HG02588 (cell line): ENCODE measurements around the gene C1orf159.
"Not testable (repeated sequence)": the region's sequence is repeated elsewhere in the genome, so short reads cannot be mapped to it uniquely, and the experiment has no call there.

Source experiments
- ATAC-seq: cut with Tn5 transposase; IDR thresholded peaks from one replicate; pipeline ENCODE4 v1.9.1; 2021; ENCODE audit warnings: mild to moderate bottlenecking, moderate library complexity; ENCODE audit not compliant: unreplicated experiment

The C1orf159 gene

DNA sequence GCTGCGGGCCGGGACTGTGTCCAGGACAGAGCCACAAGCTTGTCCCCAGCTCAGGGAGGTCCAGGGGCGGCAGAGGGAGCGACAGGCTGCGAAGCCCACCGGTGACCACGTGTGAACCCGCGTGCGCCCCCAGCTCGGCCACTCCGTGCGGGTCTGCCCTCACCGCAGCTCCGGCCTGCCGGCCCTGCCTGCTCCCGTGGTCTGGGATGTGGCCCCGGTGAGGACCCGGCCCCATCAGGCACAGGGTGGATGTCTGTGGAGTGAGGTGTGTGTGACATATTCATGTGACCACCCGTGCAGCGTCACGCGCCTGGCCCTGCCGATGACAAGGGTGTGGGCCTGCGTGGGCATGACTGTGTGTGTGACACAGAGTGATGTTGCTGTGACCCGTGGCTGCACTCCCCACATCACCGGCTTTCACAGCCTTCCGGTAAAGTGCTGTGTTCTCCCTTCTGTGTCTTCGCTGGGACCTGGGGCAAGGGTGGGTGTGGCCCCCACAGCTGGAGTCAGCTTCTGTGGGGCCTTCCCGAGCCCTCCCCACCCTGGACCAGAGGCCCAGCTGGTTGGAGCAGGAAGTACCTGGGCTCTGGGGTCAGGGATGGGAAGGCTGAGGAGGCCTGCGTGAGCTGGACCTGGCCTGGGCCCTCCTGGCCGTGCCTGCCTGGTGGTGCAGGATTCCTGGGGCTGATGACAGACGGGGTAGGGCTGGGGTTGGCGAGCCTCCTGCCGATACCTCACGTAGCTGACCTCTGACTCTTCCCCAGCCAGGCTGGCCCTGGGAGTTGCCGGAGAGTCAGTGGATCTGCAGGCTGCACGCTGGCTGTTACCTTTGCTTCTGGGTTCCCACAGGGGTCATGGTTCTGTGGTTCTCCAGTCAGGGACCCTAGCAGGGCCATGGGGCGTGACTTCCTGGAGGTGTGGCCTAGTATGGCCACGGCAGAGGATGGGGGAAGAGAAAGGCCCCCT lies 45.9 kb downstream of the C1orf159 start:
- ATAC-seq = no peak

DNA sequence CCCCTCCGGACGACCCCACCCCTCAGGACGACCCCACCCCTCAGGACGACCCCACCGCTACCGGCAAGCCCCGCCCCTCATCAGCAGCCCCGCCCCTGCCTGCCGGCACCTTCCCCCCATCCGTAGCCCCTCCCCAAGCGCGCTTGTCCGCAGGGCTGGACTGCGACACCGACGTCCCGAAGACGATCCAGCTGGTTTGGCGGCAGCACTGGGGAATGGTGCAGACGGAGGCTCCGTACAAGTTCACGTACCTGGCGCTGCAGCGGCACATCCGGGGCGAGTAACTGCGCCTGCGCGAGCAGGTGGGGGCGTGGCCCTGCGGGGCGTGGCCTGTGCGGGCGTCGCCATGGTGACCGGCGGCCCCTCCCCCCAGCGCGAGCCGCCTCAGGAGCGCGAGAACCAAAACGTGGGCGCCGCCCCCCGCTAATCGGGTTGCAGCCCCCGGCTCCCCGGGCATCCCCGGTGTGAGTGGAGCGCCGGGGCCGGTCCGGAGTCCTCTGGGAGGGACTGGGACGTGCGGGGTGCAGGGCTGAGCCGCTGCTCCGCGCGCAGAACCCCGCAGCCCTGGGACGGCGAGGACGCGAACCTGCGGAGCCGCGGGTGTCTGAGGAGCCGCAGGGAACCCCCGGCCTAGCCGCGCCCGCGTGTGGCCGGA lies 46.7 kb downstream of the C1orf159 start:
- peak; percentile 40 for ATAC-seq

DNA sequence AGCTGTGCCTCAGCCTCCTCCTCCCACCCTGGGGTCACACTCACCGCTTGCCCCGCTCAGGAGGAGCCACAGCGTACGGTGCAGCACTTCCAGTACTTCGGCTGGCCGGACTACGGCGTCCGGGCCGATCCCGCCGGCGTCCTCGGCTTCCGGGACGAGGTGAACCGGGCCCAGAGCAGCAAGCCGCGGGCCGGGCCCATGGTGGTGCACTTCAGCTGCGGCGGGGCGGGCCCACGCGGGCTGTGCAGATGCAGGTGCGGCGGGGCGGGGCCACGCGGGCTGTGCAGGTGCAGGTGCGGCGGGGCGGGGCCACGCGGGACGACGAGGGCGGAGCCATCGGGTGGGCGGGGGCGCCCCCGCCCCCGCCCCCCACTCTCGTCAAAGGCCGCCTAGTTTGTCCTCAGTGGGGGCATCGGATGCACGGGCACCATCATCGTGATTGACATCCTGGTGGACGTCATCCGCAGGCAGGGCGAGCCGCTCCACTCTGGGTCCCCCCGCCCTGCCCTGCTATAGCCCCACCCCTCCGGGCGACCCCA lies 47.3 kb downstream of the C1orf159 start:
- no peak for ATAC-seq

DNA sequence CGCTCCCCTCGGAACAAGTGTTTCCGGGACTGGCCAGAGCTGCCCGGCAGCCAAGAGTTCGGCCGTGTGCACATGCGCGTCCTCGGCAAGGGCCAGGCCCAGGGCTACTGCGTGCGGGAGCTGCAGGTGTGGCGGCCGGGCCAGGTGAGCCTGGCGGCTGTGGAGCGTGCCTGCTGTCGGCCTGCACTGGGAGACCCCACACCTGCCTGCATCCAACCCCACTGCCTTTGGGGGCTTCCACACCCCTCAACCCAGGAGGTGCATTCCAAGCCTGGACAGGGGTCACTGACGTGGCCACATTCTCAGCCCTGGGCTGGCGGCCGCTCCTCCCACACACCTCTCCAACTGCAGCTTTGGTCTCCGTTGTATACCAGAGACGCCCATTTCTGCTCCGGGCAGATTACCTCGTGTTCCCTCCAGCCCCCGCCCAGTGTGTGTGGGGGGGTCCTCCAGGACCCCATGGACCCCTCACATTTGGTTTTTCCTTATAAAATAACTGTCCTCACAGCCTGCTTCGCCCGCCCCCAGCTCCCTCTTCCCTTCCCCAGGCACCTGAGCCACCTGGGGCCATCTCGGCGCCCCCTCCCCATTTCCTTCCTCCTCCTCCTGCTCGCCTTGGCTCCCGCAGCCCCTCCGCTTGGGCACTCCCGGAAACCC lies 47.9 kb downstream of the C1orf159 start:
- no peak for ATAC-seq

DNA sequence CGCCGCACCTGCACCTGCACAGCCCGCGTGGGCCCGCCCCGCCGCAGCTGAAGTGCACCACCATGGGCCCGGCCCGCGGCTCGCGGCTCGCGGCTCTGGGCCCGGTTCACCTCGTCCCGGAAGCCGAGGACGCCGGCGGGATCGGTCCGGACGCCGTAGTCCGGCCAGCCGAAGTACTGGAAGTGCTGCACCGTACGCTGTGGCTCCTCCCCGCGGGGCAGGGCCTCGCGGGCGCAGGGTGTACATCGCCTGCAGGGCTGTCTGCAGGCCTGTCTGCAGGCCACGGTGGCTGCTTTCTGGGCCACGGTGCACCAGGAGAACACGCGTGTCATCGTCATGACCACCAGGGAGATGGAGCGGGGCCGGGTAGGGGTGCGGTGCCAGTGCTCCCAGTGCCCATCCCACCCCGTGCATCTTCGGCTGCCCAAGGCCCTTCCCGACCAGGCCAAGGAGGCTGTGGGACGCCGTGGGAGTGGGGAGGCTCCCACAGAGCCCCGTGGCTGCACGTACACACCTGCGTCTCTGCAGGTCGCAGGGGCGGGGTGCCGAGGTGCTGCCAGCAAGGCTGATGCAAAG lies 48.5 kb downstream of the C1orf159 start:
- no peak for ATAC-seq

DNA sequence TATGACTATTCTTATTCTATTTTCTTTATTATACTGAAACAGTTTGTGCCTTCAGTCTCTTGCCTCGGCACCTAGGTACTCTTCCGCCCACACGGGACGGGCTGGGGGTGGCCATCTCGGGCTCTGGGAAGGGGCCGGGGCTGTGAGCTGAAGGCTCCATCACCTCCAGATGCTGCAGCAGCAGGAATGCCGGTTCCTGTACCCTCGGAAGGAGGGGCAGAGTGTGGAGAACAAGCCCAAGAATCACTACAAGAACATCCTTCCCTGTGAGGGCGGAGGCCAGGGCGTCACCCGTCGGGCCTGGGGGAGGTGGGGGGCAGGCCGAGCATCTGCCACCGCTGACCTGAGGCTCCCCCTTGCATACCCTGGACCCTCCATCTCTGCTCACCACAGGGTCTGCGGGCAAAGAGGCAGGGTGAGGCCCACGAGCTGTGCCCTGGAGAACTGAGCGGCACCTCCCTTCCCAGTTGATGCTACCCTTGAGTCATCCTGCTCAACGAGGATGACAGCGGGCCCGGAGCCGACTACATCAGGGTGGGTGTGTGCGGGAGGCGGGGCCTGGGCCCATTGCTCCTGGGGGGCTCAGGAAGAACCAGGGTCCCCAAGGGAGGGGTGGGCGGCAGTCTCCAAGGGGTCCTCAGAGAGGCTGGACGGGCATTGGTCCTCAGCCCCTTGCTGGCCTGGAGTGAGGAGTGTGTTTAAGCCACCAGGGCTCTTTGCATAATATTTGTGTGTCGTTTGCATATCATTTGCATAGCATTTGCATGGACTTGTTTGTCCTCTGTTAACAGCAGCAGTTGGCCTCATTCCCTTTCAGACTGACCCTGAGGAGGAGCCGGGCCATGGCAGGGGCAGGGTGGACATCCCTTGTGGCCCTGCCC lies 49.2 kb downstream of the C1orf159 start:
- ATAC-seq = no peak

DNA sequence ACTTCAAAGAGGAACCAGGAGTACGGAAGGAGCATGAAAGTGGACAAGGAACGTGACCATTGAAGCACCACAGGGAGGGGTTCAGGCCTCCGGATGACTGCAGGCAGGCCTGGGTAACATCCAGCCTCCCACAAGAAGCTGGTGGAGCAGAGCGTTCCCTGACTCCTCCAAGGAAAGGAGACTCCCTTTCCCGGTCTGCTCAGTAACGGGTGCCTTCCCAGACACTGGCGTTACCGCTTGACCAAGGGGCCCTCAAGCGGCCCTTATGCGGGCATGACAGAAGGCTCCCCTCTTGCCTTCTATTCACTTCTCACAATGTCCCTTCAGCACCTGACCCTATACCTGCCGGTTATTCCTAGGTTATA lies 50.0 kb downstream of the C1orf159 start:
- not testable (repeated sequence) for ATAC-seq

DNA sequence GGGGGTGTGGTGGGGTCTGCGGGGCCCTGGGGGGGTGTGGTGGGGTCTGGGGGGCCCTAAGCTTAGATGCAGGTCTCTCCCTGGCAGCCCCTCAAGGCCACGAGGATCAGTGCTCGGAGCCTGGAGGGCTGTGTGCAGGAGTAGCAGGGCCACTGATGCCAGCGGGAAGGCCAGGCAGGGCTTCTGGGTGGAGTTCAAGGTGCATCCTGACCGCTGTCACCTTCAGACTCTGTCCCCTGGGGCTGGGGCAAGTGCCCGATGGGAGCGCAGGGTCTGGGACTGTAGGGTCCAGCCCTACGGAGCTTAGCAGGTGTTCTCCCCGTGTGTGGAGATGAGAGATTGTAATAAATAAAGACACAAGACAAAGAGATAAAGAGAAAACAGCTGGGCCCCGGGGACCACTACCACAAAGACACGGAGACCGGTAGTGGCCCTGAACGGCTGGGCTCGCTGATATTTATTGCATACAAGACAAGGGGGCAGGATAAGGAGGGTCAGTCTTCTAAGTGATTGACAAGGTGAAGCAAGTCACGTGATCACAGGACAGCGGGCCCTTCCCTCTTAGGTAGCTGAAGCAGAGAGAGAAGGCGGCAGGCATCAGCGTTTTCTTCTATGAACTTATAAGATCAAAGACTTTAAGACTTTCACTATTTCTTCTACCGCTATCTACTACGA lies 50.5 kb downstream of the C1orf159 start:
- ATAC-seq = no peak

DNA sequence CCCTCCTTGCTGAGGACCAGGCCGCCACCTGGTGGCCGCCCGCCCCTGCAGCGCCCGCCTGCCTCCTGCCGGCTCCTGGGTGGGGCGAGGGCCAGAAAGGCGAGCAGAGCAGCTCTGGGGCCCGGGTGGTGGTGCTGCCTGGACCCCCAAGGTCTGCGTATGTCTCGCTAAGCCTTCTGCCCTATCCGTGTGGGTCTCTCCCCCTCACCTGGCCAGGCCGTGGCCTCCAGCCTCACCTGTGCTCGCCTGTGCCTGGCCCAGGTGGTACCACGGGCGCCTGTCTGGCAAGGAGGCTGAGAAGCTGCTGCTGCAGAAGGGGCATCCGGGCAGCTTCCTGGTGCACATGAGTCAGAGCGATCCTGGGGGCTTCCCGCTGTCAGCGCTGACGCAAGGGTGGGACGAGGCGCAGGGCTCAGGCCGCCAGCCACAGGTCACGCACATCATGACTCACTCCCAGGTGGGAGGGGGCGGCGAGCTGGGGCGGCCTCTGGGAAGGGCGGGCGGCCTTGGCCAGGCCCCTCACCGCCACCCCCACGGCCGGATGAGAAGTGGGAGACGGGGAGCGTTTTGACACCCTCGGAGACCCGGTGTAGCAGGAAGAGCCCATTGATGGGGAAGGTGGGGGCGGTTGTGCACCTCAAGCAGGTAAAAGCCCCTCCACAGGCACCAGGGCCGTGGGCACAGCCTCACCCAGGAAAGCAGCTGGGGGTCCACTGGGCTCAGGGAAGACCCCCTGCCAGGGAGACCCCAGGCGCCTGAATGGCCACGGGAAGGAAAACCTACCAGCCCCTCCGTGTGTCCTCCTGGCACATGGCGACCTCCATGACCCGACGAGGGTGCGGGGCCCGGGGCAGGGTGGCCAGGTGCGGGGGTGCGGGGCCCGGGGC lies 51.7 kb downstream of the C1orf159 start:
- peak; percentile 54 for ATAC-seq

DNA sequence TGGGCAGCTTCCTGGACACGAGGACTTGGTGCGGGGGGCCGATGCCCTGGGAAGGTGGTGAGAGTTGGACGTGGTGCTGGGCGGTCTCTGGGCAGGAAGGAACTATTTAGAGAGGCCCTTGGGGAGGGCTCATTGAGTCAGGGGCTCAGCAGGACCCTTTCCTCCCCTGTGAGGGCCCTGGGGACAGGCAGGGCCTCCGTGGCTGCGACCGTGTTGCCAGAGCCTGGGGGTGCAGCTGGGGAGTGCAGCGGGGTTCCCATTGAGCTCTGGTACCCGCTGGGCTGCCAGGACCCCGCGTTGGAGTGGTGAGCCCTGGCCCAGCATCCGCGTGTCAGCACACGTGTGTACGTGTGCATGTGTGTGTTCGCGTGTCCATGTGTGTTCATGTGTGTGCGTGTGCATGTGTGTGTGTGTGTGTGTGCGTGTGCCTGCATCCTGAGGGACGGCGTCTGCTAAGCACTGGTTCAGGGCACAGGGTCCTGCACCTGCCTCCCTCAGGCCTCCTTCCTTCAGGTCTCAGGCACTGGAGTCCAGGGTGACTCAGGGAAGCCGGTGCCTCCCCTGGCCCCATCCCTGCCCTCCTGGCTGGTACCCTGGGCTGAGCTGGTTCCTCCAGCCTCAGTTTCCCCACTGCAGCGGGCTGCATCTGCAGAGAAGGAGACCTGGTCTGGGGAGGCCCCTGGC lies 52.5 kb downstream of the C1orf159 start:
- ATAC-seq = no peak

DNA sequence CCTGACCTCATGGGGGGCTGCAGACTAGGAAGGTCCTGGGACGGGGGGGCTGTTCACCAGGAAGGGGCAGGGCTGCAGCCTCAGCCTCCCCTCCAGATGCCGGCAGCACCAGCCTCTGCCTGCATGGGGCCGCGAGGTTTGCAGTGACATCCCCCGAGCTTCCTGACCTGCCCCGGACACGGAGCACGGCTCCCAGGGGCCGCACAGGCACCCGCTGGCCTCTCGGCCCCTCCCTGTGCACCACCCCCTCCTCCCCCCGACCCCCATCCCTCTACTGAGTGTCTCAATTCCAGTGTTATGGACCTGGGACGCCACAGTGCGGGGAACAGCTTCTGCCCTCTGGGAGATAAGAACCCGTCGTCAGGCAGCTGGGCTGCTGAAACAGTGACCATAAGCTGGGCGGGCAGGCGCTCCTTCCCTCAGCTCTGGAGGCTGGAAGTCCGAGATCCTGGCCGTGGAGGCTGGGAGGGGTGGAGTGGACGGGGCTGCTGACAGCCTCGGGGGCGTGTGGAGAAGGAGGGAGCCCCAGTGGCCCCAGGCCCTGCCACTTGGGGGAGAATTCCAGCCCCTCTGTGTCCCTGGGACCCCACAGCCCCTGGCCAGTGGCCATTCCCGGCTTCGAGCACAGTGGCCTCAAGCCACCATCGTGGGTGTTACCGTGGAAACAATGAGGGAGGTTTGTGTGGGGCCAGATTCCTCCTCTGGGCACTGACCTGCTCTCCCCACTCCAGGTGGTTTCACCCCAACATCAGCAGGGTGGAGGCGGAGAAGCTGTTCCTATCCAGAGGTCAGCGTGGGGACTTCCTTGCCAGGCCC lies 53.3 kb downstream of the C1orf159 start:
- no peak for ATAC-seq

DNA sequence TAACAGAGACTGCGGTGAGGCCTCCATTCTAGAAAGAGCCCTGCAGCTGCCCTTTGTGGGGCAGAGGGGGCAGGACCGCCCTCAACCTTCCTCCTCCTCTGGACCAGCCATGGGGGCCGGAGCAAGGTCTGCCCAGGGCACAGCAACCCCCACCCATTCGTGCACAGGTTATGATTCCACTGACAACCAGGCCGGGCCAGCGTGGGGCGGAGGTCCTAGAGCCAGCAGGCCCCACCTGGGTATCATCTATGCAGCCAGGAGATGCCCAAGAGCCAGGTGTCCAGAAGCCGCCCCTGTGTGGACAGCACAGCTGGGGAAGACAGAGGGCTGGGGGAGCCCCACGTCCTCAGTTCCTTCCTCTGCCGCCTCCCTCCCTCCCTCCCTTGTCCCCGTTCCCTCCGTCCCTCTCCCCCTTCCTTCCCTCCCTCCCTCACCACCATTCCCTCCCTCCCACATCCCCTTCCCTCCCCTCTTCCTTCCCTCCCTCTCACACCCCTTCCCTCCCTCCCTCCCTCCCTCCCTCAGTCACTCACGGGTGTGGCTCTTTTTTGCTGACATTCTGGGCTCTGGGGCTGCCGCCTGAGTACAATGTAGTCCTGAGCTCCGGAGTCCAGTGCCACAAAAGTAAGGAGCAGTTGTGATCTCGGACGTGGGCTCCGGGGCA lies 54.1 kb downstream of the C1orf159 start:
- ATAC-seq = no peak

DNA sequence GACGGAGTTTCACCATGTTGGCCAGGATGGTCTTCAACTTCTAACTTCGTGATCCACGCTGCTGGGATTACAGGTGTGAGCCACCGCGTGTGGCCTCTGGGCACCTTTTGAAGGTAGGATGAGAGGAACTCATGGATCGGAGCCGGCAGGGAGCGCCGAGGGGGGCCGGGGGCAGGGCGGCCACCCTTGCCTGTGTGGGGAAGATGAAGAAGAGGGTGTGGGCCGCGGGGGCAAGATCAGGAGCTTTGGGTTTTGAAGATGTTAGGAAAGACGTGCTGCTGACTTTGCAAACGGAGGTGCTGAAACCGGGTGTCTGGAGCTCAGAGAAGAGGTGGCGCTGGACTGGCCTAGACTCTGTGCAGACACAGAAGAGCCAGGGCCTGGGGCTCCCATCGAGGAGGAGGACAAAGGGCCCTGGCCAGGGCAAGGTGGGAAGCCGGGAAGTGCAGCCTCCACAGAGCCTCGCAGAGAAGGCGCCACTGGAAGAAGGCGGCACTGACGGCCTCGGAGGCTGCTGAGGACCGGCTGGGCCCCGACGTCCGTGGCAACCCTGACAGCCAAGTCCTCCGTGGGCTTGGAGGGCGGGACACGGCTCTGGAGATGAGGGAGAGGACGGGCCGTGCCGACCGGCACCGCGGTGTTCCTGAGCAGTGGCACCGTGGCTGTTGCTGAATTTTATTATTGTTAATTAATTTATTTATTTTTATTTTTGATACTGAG lies 55.4 kb downstream of the C1orf159 start:
- no peak for ATAC-seq

DNA sequence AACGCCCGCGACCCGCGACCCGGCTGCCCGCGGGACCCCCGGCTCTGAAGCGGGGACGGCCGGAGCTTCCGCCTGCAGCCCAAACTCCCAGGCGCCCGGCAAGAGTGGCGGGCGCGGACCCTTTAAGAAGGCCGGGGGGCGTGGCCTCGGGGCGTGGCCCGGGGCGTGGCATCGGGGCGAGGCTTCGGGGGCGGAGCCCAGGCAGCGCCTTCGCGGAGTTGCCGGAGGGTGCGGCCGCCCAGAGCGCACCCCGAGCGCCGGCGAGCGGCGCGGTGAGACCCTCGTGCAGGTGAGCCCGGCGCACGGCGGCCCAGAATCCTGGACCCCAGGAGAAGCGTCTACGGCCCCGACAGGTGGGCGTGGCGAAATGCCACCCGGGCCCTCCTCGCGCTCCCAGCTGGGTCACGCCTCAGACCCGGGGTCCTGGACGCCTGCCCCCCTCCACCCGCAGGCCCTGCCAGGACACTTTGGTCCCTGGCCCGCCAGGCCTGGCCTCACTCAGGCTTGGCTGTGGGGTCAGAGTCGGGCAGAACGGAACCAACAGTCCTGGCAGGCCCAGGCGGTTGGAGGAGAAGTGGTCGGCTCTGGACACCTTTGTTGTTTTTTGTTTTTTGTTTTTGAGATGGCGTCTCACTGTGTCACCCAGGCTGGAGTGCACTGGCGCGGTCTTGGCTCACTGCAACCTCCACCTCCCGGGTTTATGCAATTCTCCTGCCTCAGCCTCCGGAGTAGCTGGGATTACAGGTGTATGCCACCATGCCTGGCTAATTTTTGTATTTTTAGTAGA lies 56.2 kb downstream of the C1orf159 start:
- peak; percentile 60 for ATAC-seq

DNA sequence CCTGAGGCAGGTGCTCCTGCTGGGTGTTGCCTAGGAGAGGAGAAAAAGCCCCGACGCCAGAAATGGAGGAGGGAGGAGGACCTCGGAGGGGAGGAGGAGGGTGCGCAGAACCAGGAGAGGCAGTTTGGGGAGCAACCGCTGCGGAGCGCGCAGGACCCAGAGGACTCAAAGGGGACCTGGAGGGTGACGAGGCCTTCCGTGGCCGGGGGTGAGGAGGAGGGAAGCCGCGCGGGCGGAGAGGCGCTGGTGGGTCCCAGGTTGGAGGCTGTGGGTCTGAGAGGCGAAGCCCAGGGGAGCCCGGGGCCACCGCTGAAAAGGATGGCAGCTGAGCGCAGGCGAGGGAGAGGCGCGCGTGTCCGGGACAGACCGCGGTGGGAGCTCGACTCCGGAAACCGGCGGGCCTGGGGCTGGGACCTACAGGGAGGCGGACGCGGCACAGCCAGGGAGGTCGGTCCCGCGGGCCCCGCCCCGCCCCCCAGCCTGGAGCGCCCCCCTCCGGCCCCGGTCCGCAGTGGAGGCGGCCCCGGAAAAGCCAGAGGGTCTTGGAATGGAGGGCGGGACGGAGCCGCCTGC lies 56.9 kb downstream of the C1orf159 start:
- ATAC-seq = peak; percentile 23
